GM12875 (cell line): Measurements from ENCODE around the gene MAGEL2.
"Not testable (repeated sequence)": the region's sequence is repeated elsewhere in the genome, so short reads cannot be mapped to it uniquely, and the experiment has no call there.

Experiments
- H3K4me3 ChIP-seq: one replicate; pipeline ENCODE4 v1.5.1; 2011; ENCODE audit warnings: low read depth, low read length, control low read depth
- CTCF ChIP-seq: IDR thresholded peaks from 2 replicates; pipeline ENCODE4 v1.5.1; 2011; ENCODE audit warnings: low read depth, mild to moderate bottlenecking, control low read depth, inconsistent platforms, low read length, moderate library complexity, borderline replicate concordance; ENCODE audit not compliant: insufficient read depth

Gene MAGEL2

GRCh38 chr15:23616536-23616935 lies 31.1 kb downstream of the MAGEL2 start:
- no peak for TF ChIP-seq CTCF
- H3K4me3 ChIP-seq = no peak overlapping the region

- H3K4me3 ChIP-seq = no peak overlapping the region
- no peak for TF ChIP-seq CTCF
Measured at GRCh38 chr15:23606226-23606625, 41.4 kb downstream of the MAGEL2 start.

GRCh38 chr15:23602124-23602523 lies 45.5 kb downstream of the MAGEL2 start:
- H3K4me3 ChIP-seq = no peak overlapping the region
- TF ChIP-seq CTCF = no peak

GRCh38 chr15:23599053-23599452 lies 48.6 kb downstream of the MAGEL2 start:
- TF ChIP-seq CTCF = no peak
- no peak overlapping the region for H3K4me3 ChIP-seq

- not testable (repeated sequence) for H3K4me3 ChIP-seq
Measured at GRCh38 chr15:23597278-23597677, 50.4 kb downstream of the MAGEL2 start.

GRCh38 chr15:23596736-23597135 lies 50.9 kb downstream of the MAGEL2 start:
- no peak for TF ChIP-seq CTCF
- H3K4me3 ChIP-seq = no peak overlapping the region

GRCh38 chr15:23595368-23595767 lies 52.3 kb downstream of the MAGEL2 start:
- no peak overlapping the region for H3K4me3 ChIP-seq
- no peak for TF ChIP-seq CTCF

GRCh38 chr15:23594252-23594770 lies 53.4 kb downstream of the MAGEL2 start:
- TF ChIP-seq CTCF = no peak
- H3K4me3 ChIP-seq = no peak overlapping the region
